Measurements from ENCODE around the gene CATSPER1.
"Not testable (repeated sequence)": the region's sequence is repeated elsewhere in the genome, so short reads cannot be mapped to it uniquely, and the experiment has no call there.

Gene CATSPER1

DNA sequence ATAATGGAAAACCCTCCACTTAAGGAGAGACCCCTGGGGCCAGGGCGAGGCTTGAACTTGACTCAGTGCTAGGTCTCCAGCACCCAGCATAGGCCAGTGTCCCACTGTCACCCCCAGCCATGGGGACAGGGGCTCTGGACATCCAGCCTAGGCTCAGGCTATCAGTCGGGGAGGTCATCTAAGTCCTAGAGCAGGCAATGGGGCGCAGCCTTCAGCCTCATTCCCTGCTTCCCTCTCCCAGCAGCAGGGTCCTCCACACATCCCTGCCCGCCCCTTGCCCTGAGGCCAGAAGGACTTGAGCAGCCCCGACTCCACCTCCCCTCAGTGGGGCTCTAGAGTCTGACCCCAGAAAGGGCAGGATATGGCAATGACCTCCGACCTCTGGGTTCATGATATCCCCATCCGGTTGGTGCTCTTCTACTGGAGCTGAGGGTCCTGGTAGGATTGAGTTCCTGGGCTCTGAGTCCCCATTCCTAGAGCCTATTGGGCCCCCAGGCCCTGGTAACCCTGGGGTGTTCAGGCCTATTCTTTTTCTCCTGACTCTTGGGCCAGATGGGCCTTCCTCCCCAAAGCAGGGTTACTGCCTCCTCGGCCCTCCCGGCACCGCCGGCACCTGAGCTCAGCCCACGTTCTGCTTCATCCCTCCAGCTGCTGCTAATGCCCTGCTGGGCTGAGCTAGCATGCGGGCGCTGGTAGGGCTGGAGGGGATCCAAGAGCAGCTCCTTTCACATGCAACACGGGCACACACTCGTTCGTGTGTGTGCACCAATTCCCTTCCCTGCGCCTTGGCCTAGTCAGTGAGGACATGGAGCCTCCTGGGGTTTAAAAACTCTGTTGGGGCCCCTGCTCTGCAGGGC is 10.1 kb downstream of the CATSPER1 start:
- peaks cover 8% of the 10 kb centered on the region for H3K4me1 Mint-ChIP-seq
- no peaks in the 10 kb centered on the region for H3K36me3 Mint-ChIP-seq
- H3K9me3 Mint-ChIP-seq: no peaks in the 10 kb centered on the region
- no peak overlapping the region for H3K4me3 Mint-ChIP-seq
- H3K27me3 Mint-ChIP-seq: peaks cover 1% of the 10 kb centered on the region
- no peak overlapping the region for H3K27ac Mint-ChIP-seq

DNA sequence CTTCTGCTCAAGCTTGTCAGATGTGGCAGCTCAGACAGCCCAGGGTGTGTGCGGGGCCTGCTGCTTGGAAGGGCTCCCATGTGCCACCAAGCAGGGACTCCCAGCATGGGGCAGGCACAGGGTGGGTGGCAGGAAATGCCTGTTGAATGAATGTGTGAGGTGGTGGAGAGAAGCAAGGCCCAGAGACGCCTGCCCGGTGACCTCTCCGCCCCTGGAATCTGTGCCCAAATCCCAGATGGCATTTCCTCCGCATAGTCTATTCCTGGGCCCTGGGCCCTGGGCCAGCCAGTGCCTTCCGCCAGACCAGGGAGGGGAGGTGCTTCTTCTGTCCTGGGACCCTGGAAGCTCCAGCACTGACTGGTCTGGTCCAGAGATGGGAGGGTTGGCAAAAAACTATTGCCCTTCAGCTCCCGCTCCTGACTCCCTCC is 10.8 kb downstream of the CATSPER1 start:
- Mint-ChIP-seq H3K4me1 (peaks cover 8% of the 10 kb centered on the region), H3K27me3 (peaks cover 2% of the 10 kb centered on the region), H3K36me3 (no peaks in the 10 kb centered on the region), H3K27ac (no peak overlapping the region), H3K9me3 (no peaks in the 10 kb centered on the region), H3K4me3 (no peak overlapping the region)

DNA sequence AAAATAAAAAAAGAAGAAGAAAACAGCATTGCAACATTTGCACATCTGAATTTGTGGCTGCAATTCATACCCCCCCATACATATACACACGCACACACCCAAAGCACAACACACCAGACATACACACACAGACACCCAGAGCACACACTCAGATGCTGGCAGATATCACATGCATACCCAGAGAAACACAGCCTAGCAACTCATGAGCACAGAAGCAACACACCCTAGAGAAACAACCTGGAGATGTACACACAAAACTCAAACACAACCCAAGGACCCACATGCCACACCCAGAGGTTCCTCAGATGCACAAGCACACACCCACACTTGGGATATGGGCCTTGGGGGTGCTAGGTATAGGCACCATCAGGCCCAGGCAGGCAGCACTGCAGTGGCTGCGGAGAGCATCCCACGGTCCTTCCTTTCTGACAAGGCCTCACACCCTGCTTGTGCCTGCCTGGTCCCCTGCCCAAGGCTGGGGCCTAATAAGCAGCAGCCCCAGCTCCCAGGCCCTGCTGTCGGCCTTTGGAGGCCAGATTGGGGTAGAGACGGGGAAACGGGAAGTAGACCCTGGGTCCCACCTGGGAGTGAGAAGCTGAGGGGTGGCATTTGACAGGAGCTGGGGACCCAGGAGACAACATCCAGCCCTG is 11.3 kb downstream of the CATSPER1 start:
- H3K27me3 Mint-ChIP-seq: peaks cover 2% of the 10 kb centered on the region
- no peaks in the 10 kb centered on the region for H3K9me3 Mint-ChIP-seq
- H3K4me3 Mint-ChIP-seq: no peak overlapping the region
- H3K4me1 Mint-ChIP-seq: peaks cover 8% of the 10 kb centered on the region
- no peaks in the 10 kb centered on the region for H3K36me3 Mint-ChIP-seq
- no peak overlapping the region for H3K27ac Mint-ChIP-seq

DNA sequence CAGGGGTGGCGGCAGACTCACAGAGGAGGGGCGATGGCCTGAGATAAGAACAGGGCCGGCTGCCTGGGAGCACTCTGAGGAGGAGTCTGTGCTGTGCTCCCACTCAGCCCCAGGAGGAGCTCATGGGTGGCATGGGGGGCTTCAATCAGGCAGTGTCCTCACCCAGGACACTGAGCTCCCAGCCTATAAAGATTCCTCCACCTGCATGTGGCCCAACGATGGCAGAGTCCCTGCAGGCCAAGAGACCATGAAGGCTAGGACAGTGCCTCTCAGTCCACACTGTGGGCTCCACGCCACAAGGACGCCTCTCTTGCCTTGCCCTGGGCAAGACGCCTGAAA is 12.5 kb downstream of the CATSPER1 start:
- no peaks in the 10 kb centered on the region for H3K36me3 Mint-ChIP-seq
- peaks cover 8% of the 10 kb centered on the region for H3K4me1 Mint-ChIP-seq
- no peak overlapping the region for H3K4me3 Mint-ChIP-seq
- no peak overlapping the region for H3K27ac Mint-ChIP-seq
- H3K9me3 Mint-ChIP-seq: no peaks in the 10 kb centered on the region
- peaks cover 2% of the 10 kb centered on the region for H3K27me3 Mint-ChIP-seq

DNA sequence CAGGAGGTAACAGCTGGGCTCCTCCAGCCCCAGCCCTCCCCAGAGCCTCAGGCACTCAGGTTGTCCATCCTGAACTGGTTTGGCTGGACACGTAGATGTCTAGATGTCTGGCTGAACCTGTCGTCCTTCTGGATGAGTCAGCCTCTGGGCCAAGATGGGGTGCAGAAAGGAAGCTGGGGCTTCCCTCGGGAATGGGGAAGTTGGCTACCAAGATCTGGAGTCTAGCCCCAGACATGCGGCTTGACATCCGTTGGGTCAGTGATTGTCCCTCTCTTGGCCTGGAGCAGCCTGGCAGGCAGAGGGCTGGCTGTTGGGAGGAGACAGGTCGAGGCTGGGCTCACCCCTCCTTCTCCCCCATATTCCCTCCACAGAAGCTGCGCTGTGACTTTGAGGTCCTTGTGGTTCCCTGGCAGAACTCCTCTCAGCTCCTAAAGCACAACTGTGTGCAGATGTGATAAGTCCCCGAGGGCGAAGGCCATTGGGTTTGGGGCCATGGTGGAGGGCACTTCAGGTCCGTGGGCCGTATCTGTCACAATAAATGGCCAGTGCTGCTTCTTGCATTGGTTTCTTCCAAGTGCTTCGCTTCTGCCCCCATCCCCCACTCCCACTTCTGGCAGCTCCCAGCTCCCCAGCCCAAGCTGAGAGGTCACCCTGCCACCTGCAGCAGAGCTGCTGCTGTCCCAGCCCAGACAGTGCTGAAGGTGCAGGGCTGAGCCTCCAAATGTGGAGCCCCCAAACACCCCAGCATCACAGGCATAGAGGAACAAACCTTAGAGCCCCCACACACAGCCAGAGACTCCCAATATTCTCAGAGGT is 13.1 kb downstream of the CATSPER1 start:
- Mint-ChIP-seq H3K4me1 (peaks cover 8% of the 10 kb centered on the region), H3K27me3 (peaks cover 2% of the 10 kb centered on the region), H3K36me3 (no peaks in the 10 kb centered on the region), H3K4me3 (no peak overlapping the region), H3K9me3 (no peaks in the 10 kb centered on the region), H3K27ac (no peak overlapping the region)

DNA sequence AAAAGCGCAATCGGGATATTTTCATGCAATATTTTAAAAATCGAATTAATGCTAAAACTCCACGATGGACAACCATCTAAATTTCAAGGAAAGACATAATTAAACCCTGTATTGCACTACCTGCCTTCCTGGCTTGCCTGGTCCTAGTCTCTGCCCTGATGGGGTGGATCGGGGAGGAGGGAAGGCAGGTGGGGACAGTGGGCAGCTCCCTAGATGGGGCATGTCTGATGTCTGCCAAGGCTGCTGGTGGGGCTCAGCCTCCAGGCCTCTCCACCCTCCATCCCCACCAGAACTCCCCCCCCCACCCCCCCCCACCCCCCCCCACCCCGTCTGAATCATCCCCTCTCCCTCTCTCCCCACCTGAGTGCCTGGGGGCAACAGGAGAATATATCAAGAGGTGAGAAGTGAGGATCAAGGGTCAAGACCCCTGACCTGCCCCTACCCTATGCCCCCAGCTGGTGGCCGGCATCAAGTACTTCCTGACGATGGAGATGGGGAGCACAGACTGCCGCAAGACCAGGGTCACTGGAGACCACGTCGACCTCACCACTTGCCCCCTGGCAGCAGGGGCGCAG is 13.8 kb downstream of the CATSPER1 start:
- Mint-ChIP-seq H3K4me3 (no peak overlapping the region), H3K36me3 (no peaks in the 10 kb centered on the region), H3K4me1 (peaks cover 4% of the 10 kb centered on the region), H3K9me3 (no peaks in the 10 kb centered on the region), H3K27me3 (peaks cover 2% of the 10 kb centered on the region), H3K27ac (no peak overlapping the region)

DNA sequence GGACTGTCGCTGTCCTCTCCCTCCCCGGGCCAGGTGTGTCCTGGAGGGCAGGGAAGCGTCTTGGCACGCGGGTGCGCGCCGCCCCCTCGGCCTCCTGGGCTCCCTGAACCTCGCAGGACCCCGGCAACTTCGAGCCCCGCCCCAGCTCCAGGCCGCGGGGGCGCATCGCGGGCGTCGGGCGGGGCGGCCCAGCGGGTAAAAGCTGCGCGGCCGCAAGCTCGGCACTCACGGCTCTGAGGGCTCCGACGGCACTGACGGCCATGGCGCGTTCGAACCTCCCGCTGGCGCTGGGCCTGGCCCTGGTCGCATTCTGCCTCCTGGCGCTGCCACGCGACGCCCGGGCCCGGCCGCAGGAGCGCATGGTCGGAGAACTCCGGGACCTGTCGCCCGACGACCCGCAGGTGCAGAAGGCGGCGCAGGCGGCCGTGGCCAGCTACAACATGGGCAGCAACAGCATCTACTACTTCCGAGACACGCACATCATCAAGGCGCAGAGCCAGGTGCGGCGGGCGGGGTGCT is 14.4 kb downstream of the CATSPER1 start, which contains the start of gene CST6:
CST6 (plus strand) TSS at position 224 of the 519 bp plus-strand sequence; CDS start at position 261, 37 bp downstream.
- Mint-ChIP-seq H3K4me3 (no peak within 1 kb of the TSS), H3K36me3 (no peaks in the 10 kb centered on the region), H3K27ac (no peak within 1 kb of the TSS), H3K9me3 (no peaks in the 10 kb centered on the region), H3K27me3 (peaks cover 2% of the 10 kb centered on the region), H3K4me1 (no peaks in the 10 kb centered on the region)

DNA sequence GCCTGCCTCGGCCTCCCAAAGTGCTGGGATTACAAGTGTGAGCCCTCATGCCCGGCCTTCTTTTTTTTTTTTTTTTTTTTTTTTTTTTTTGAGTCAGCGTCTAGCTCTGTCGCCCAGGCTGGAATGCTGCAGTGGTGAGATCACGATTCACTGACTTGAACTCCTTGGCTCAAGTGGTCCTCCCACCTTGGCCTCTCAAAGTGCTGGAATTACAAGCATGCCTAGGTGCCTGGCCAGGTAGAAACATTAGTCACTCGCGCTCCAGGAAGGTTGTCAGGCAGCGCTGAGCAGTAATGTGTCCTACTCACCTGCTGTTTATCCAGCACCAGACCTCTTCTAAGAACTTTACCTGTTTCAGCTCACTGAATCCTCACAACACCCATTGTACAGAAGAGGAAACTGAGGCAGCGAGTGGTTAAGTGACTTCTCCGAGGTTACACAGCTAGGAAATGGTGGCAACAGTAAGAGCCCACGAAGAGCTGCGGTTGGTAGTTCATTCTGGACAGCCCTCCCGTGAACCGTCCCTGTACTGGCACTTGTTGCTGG is 15.0 kb downstream of the CATSPER1 start:
- Mint-ChIP-seq H3K27me3 (peaks cover 2% of the 10 kb centered on the region), H3K27ac (no peak overlapping the region), H3K36me3 (no peaks in the 10 kb centered on the region), H3K4me3 (no peak overlapping the region), H3K4me1 (no peaks in the 10 kb centered on the region), H3K9me3 (no peaks in the 10 kb centered on the region)

DNA sequence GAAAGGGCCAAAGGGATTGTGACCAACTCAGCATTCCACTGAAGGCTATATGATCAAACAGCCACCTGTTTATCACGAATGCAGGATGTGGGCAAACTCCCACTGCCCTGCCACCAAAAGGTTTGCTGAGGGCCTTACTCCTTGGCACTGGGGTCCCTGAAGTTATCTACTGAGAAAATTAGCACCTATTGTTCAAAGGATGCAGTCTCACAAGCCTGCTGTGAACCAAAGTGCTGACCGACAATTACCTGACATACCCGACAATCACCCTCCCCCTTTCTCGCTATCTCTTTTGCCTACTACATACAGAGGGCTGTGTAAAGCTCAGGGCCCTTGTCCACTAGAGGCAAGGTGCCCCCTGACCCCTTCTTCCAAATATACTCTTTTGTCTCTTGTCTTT is 16.2 kb downstream of the CATSPER1 start:
- H3K27ac Mint-ChIP-seq: not testable (repeated sequence)

DNA sequence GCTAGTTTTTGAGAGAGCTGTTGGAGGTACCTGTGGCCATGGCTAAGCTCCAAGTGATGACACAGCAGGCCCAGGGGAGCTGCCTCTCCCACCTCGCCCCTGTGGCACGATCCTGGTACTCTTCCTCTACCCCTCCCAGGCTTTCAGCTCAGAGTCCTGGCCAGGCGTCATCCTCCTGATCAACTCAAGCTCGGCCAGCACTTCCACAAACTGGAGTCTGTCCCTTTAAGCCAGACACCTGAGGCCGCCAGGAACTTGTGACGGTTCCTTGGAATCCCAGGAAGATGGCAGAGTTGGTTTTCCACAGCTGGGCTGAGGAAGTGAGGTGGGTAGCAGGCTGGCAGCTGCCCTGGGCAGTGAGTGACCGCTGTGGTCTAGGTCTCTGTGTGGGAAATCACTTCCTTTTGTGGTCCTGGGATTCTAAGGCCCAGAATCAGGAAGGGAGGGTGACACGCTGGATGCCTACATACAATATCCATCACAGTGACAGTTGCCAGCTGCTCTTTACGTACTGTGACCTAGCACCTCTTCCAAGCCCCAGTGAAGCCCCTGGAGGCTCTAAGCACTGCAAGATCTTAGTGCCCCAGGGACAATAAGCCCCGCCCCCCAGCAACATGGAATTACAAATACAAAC is 17.7 kb downstream of the CATSPER1 start:
- Mint-ChIP-seq H3K4me3 (no peak overlapping the region), H3K4me1 (peaks cover under 1% of the 10 kb centered on the region), H3K36me3 (no peaks in the 10 kb centered on the region), H3K9me3 (no peaks in the 10 kb centered on the region), H3K27me3 (peaks cover 1% of the 10 kb centered on the region), H3K27ac (no peak overlapping the region)

More for the DNA sequence above, 16.2 kb downstream of the CATSPER1 start:
- H3K4me3 Mint-ChIP-seq: peak overlapping the region; percentile 47
- H3K9me3 Mint-ChIP-seq, H3K4me1 Mint-ChIP-seq, H3K27me3 Mint-ChIP-seq, H3K36me3 Mint-ChIP-seq: not testable (repeated sequence)

DNA sequence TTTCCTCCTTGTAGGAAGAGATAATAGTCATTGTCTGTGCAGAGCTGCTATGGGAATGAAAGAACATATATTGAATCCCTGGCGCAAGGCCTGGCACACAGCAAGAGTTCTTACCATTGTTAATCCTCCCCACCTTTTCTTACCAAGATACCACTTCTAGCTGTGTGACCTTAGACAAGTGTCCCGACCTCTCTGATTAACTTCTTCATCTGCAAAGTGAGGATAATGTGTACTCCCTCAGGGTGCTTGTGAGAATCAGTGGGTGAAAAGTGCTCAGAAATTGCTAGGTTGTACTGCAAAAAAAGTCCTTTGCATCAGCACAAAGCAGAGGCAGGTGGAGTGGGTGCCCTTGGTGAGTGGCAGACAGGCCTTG is 18.2 kb downstream of the CATSPER1 start:
- Mint-ChIP-seq H3K27ac (no peak overlapping the region), H3K4me1 (peaks cover 5% of the 10 kb centered on the region), H3K27me3 (peaks cover 1% of the 10 kb centered on the region), H3K36me3 (no peaks in the 10 kb centered on the region), H3K9me3 (no peaks in the 10 kb centered on the region), H3K4me3 (no peak overlapping the region)

DNA sequence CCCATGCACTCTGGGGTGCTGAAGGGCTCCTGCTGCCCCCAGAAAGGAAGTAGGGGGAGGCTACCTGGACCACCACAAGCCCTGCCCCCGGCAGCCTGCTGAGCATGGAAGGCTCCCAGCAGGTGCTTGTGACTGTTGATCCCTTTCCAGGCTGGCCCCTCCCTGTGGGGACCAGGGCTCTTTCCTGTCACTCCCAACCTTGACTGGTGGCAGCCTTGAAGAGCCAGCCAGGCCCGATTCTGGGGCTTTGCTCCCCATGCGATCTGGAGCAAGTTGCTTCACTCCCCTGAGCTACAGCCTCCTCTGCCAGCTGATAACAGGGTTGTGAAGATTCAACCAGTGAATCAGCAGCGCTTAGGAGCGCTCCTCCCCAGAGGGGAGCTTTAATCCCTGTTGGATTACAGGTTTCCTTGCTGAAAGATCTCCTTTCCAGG is 19.1 kb downstream of the CATSPER1 start:
- H3K4me1 Mint-ChIP-seq: peaks cover 10% of the 10 kb centered on the region
- peaks cover 1% of the 10 kb centered on the region for H3K27me3 Mint-ChIP-seq
- H3K9me3 Mint-ChIP-seq: no peaks in the 10 kb centered on the region
- no peak overlapping the region for H3K27ac Mint-ChIP-seq
- H3K4me3 Mint-ChIP-seq: no peak overlapping the region
- peaks cover 2% of the 10 kb centered on the region for H3K36me3 Mint-ChIP-seq

DNA sequence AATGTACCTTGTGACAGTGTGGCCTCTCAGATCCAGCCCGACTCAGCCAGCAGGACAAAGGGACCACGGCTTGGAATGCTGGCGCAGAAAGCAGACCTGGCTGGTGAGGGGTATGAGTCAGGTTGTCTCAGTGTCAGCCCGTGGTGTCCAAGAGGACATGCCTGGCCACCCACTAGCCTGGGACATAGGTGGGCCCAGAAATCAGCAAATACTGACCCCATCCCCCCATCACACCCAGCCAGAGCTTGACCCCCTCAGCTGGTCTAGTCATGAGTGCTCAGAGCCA is 19.4 kb downstream of the CATSPER1 start:
- peaks cover 6% of the 10 kb centered on the region for H3K36me3 Mint-ChIP-seq
- H3K27ac Mint-ChIP-seq: no peak overlapping the region
- no peaks in the 10 kb centered on the region for H3K9me3 Mint-ChIP-seq
- peaks cover 1% of the 10 kb centered on the region for H3K27me3 Mint-ChIP-seq
- H3K4me1 Mint-ChIP-seq: peaks cover 11% of the 10 kb centered on the region
- no peak overlapping the region for H3K4me3 Mint-ChIP-seq

DNA sequence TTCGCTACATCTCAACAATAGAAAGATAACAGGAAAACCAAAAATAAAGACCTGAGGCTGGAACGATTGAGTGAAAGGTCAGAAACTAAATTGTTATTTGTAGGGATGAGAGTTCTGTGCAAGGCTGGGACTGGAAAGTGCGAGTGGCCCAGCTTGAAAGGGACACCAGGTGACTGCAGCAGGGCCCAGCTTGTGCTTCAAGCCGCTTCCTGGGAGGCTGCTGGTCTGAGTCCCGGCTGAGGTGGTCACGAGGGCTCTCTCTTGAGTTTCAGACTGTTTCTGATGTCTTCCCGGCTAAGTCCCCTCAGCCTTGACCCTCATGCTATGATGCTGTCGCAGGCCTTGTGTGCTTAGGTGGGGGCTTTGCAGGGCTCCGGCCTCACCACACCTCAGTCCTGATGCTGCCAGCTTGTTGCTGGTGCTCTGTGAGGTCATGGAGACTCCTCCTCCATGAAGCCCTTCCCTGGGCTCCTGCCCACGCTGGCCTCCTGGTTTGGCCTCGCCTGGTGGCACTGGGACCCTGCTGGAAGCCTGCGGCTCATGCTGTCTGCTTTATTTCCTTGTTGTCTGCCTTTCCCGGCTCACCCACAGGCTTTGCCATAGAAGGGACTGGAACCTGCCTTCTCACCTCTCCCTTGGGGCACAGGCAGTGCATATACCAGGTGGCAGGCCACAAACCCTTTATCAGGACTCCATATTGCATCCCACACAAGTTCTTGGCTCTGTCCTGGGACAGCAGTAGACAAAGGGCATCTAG is 20.0 kb downstream of the CATSPER1 start:
- H3K27ac Mint-ChIP-seq: no peak overlapping the region
- H3K27me3 Mint-ChIP-seq: peaks cover 1% of the 10 kb centered on the region
- H3K4me3 Mint-ChIP-seq: no peak overlapping the region

More for the DNA sequence above, 20.0 kb downstream of the CATSPER1 start:
- Mint-ChIP-seq H3K9me3 (no peaks in the 10 kb centered on the region), H3K36me3 (peaks cover 7% of the 10 kb centered on the region), H3K4me1 (peaks cover 16% of the 10 kb centered on the region)
